ENCODE data around the gene FIGN.
A peak's percentile ranks its signal among the peaks of the same experiment; 100 is the strongest.

Gene FIGN

GRCh38 chr2:163697846-163698637, 37.8 kb downstream of the FIGN start:
- H3K4me3 ChIP-seq (ENCODE audit: low read length): no peak overlapping the region
- no peak for DNase-seq (ENCODE audit: low read depth)
- no peak for TF ChIP-seq CTCF (conservative IDR thresholded peaks at IDR 0.05; ENCODE audit: low read depth, low read length)

- no peak overlapping the region for H3K4me3 ChIP-seq (ENCODE audit: low read length)
- DNase-seq (ENCODE audit: low read depth): no peak
- no peak for TF ChIP-seq CTCF (conservative IDR thresholded peaks at IDR 0.05; ENCODE audit: low read depth, low read length)
These were observed 38.4 kb downstream of the FIGN start for GRCh38 chr2:163697429-163697828.

GRCh38 chr2:163693484-163693883, 42.3 kb downstream of the FIGN start:
- no peak for TF ChIP-seq CTCF (conservative IDR thresholded peaks at IDR 0.05; ENCODE audit: low read depth, low read length)
- no peak for DNase-seq (ENCODE audit: low read depth)
- no peak overlapping the region for H3K4me3 ChIP-seq (ENCODE audit: low read length)

- H3K4me3 ChIP-seq (ENCODE audit: low read length): no peak overlapping the region
- no peak for TF ChIP-seq CTCF (conservative IDR thresholded peaks at IDR 0.05; ENCODE audit: low read depth, low read length)
- DNase-seq (ENCODE audit: low read depth): no peak
These were observed 43.0 kb downstream of the FIGN start for GRCh38 chr2:163692611-163693482.

- DNase-seq (ENCODE audit: low read depth): no peak
- peak; percentile 5 for TF ChIP-seq CTCF (conservative IDR thresholded peaks at IDR 0.05; ENCODE audit: low read depth, low read length)
- no peak overlapping the region for H3K4me3 ChIP-seq (ENCODE audit: low read length)
These were observed 43.7 kb downstream of the FIGN start for GRCh38 chr2:163692081-163692480.

- TF ChIP-seq CTCF (conservative IDR thresholded peaks at IDR 0.05; ENCODE audit: low read depth, low read length): no peak
- no peak for DNase-seq (ENCODE audit: low read depth)
- H3K4me3 ChIP-seq (ENCODE audit: low read length): no peak overlapping the region
These were observed 44.9 kb downstream of the FIGN start for GRCh38 chr2:163690896-163691295.

Data from retinal pigment epithelial cell (primary cell).